NB4 (cell line): ENCODE data around the gene COL5A1.

Experiments used
- MYC ChIP-seq: IDR thresholded peaks from 2 replicates; pipeline ENCODE4 v1.6.1; 2011; ENCODE audit warnings: low read depth, low read length
- POLR2A ChIP-seq: IDR thresholded peaks from 2 replicates; pipeline ENCODE4 v1.6.1; 2011; ENCODE audit warnings: mild to moderate bottlenecking; ENCODE audit not compliant: insufficient read length; ENCODE audit errors: extremely low read depth
- TF ChIP-seq, protein P1 (sequence below): IDR thresholded peaks from one replicate; pipeline ENCODE4 v1.5.1; 2012; ENCODE audit warnings: low read depth, low read length
- TF ChIP-seq, protein P2 (sequence below): IDR thresholded peaks from 2 replicates; pipeline ENCODE4 v1.6.1; 2011; ENCODE audit warnings: low read depth, low read length

DNA sequence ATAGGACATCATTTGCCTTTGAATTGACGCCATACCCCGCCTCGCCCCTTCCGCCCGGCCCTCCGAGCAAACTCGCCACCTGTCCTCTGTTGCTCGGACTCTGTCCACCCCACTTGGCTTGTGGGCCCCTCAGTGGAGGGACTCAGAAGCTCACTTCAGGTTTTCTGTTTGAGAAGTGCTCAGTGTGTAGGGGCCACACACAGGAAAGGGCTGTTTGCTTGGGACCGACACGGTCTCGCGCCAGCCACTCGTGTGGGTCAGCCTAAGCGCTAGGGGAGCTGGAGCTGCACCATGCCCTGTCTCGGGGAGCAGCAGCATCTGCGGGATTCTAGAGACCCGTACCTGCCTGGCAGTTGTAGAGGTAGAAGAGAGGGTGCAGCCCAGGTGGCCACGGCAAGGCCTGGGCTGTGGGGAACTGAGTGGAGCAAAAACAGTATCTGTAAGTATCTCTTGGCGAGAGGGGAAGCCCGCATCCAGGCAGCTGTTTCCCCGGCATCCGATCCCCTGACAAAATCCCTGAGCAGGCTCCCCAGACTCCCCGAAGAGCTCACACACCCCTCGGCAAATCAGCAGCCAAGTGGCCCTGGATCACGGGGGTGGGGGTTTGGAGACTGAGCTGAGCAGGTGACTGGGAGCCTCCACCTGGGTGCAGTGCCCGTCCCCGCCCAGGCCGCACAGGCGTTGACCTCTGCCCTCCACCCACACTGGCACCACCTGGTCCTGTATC lies 52.2 kb downstream of the COL5A1 start:
- TF ChIP-seq, protein P1, sequence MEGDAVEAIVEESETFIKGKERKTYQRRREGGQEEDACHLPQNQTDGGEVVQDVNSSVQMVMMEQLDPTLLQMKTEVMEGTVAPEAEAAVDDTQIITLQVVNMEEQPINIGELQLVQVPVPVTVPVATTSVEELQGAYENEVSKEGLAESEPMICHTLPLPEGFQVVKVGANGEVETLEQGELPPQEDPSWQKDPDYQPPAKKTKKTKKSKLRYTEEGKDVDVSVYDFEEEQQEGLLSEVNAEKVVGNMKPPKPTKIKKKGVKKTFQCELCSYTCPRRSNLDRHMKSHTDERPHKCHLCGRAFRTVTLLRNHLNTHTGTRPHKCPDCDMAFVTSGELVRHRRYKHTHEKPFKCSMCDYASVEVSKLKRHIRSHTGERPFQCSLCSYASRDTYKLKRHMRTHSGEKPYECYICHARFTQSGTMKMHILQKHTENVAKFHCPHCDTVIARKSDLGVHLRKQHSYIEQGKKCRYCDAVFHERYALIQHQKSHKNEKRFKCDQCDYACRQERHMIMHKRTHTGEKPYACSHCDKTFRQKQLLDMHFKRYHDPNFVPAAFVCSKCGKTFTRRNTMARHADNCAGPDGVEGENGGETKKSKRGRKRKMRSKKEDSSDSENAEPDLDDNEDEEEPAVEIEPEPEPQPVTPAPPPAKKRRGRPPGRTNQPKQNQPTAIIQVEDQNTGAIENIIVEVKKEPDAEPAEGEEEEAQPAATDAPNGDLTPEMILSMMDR, result no peak
- TF ChIP-seq POLR2A (no peak), MYC (no peak)
- TF ChIP-seq, protein P2, sequence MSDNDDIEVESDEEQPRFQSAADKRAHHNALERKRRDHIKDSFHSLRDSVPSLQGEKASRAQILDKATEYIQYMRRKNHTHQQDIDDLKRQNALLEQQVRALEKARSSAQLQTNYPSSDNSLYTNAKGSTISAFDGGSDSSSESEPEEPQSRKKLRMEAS, result no peak
